MCF 10A (cell line): ENCODE data around the gene JAK3. TPM values are rescaled to one million over a fixed set of nuclear protein-coding genes. Genes with fewer than 3 reads are reported as not detected.

Source experiments
- BruUV-seq: library from RNA; stranded (reverse); fragments of 400-500 nt; replicated peaks from 2 replicates; lab custom pipeline; 2021; lab: Mats Ljungman, UMichigan
- CTCF ChIA-PET: fragments of 300-600 bp; sonication (Branson Sonifier 250); formaldehyde crosslinking; extraction: SDS; loops from one replicate; lab custom pipeline; 2021; ENCODE audit warnings: antibody characterized with exemption, inconsistent platforms; lab: Yijun Ruan, JAX
- POLR2A ChIA-PET: fragments of 300-600, 350-650 bp; sonication (Branson Sonifier 250); formaldehyde crosslinking; extraction: SDS; loops from one replicate; lab custom pipeline; 2020; ENCODE audit warnings: antibody characterized with exemption, inconsistent platforms; lab: Yijun Ruan, JAX
- DNase-seq: peaks from one replicate; pipeline ENCODE4 v3.0.0-alpha.2; 2018; ENCODE audit not compliant: unreplicated experiment
- H3K27ac Mint-ChIP-seq: one replicate; pipeline ENCODE4 v1.8.0; 2022; ENCODE audit warnings: mild to moderate bottlenecking, low read depth, mixed read lengths; ENCODE audit not compliant: unreplicated experiment
- H3K27me3 Mint-ChIP-seq: one replicate; pipeline ENCODE4 v1.8.0; 2022; ENCODE audit warnings: mixed read lengths; ENCODE audit not compliant: insufficient read depth, unreplicated experiment
- H3K36me3 Mint-ChIP-seq: one replicate; pipeline ENCODE4 v1.8.0; 2022; ENCODE audit warnings: mild to moderate bottlenecking, moderate library complexity, mixed read lengths; ENCODE audit not compliant: insufficient read depth, unreplicated experiment
- H3K4me1 Mint-ChIP-seq: one replicate; pipeline ENCODE4 v1.8.0; 2022; ENCODE audit warnings: mixed read lengths; ENCODE audit not compliant: insufficient read depth, unreplicated experiment
- H3K4me3 Mint-ChIP-seq: one replicate; pipeline ENCODE4 v1.8.0; 2022; ENCODE audit warnings: mild to moderate bottlenecking, moderate library complexity, mixed read lengths; ENCODE audit not compliant: unreplicated experiment
- H3K9me3 Mint-ChIP-seq: one replicate; pipeline ENCODE4 v1.8.0; 2022; ENCODE audit warnings: mixed read lengths; ENCODE audit not compliant: unreplicated experiment
- CTCF ChIP-seq: fragments of 200-600 bp; IDR thresholded peaks from one replicate; pipeline ENCODE4 v1.8.0; 2022; ENCODE audit warnings: antibody characterized with exemption, mild to moderate bottlenecking; ENCODE audit not compliant: unreplicated experiment
- intact Hi-C: fragments of 100-400 bp; cut with micrococcal nuclease; formaldehyde crosslinking; loops from 2 replicates; pipeline ENCODE4 v1.14.1; 2022
- total RNA-seq: library from RNA; stranded (reverse); gene quantifications from 2 replicates; pipeline ENCODE4 v1.2.3, GENCODE V29; 2022

JAK3 gene
- total RNA-seq, 1 experiment from 2014 or later: not detected

GRCh38 chr19:17848595-17849292 is 962 bp upstream of the JAK3 start:
- BruUV-seq: no TSS peak

GRCh38 chr19:17846146-17846545 is 1.6 kb downstream of the JAK3 start:
- ChIA-PET CTCF (interaction anchor here (0.5 kb wide), 1 partner anchor 13 kb away, joined by 4 read pairs; no protein-coding TSS in a partner anchor), POLR2A (no interaction called here)
- Mint-ChIP-seq H3K9me3 (no peaks in the 10 kb centered on the region), H3K27me3 (no peaks in the 10 kb centered on the region), H3K4me1 (peaks cover 9% of the 10 kb centered on the region), H3K27ac (no peak overlapping the region), H3K36me3 (no peaks in the 10 kb centered on the region), H3K4me3 (no peak overlapping the region)
- intact Hi-C loops: no loop called here
- no peak for TF ChIP-seq CTCF
- no peak for DNase-seq
- BruUV-seq: no TSS peak

More at GRCh38 chr19:17848595-17849292, 962 bp upstream of the JAK3 start:
- DNase-seq: peak; percentile 48
- H3K4me3 Mint-ChIP-seq: no peak overlapping the region
- no peaks in the 10 kb centered on the region for H3K9me3 Mint-ChIP-seq
- CTCF ChIA-PET: interaction anchor here (0.8 to 0.9 kb wide), 2 partner anchors 147 to 458 kb away, joined by 3 to 4 read pairs; no protein-coding TSS in a partner anchor
- POLR2A ChIA-PET: interaction anchor here (0.8 kb wide), 1 partner anchor 11 kb away, joined by 3 read pairs; the partner anchor contains the start of gene RPL18A
- no peaks in the 10 kb centered on the region for H3K27me3 Mint-ChIP-seq
- H3K36me3 Mint-ChIP-seq: no peaks in the 10 kb centered on the region
- H3K27ac Mint-ChIP-seq: peak overlapping the region; percentile 33
- peaks cover 9% of the 10 kb centered on the region for H3K4me1 Mint-ChIP-seq
- no peak for TF ChIP-seq CTCF
- intact Hi-C loops: no loop called here

GRCh38 chr19:17843908-17844490 is 3.8 kb downstream of the JAK3 start:
- no peak overlapping the region for H3K4me3 Mint-ChIP-seq
- H3K27ac Mint-ChIP-seq: no peak overlapping the region
- H3K4me1 Mint-ChIP-seq: no peaks in the 10 kb centered on the region
- H3K27me3 Mint-ChIP-seq: no peaks in the 10 kb centered on the region
- TF ChIP-seq CTCF: no peak
- no peaks in the 10 kb centered on the region for H3K36me3 Mint-ChIP-seq
- no TSS peak for BruUV-seq
- H3K9me3 Mint-ChIP-seq: no peaks in the 10 kb centered on the region
- ChIA-PET POLR2A (interaction anchor here (0.8 kb wide), 1 partner anchor 15 kb away, joined by 4 read pairs; the partner anchor contains the start of gene RPL18A), CTCF (interaction anchor here (0.6 kb wide), 1 partner anchor 408 kb away, joined by 3 read pairs; no protein-coding TSS in a partner anchor)
- intact Hi-C loops: no loop called here
- no peak for DNase-seq

- CTCF ChIA-PET: interaction anchor here (0.6 to 1.2 kb wide), 2 partner anchors 12 to 408 kb away, joined by 3 to 4 read pairs; no protein-coding TSS in a partner anchor
- Mint-ChIP-seq H3K27me3 (no peaks in the 10 kb centered on the region), H3K4me3 (peak overlapping the region; percentile 69), H3K4me1 (no peaks in the 10 kb centered on the region), H3K36me3 (no peaks in the 10 kb centered on the region), H3K9me3 (no peaks in the 10 kb centered on the region), H3K27ac (no peak overlapping the region)
- POLR2A ChIA-PET: interaction anchor here (0.6 to 1.0 kb wide), 2 partner anchors 11 to 16 kb away, joined by 4 to 6 read pairs; partner anchors contain the start of gene RPL18A
- DNase-seq: no peak
- TF ChIP-seq CTCF: no peak
- intact Hi-C loops: no loop called here
- no TSS peak for BruUV-seq
Measured at GRCh38 chr19:17843292-17843827, 4.4 kb downstream of the JAK3 start.
